Activated T-cell treated with anti-CD3 and anti-CD28 coated beads, Interleukin-2, amount 50 U/mL, for 72 hours (primary cell): ENCODE results near the gene TMEM218. TPM values are rescaled to one million over a fixed set of nuclear protein-coding genes. Genes with fewer than 3 reads are reported as not detected.
"Not testable (repeated sequence)": the region's sequence is repeated elsewhere in the genome, so short reads cannot be mapped to it uniquely, and the experiment has no call there.

Source experiments
- ATAC-seq, 2 donors: fragments of 150-1000 bp; cut with Tn5 transposase; replicated peaks in 1 of 2; 2 replicates each; pipeline ENCODE4 v1.10.0; 2021; ENCODE audit warnings: moderate library complexity in 2 of 2, mild to moderate bottlenecking in 1 of 2
- DNase-seq, 2 donors: peaks; one replicate each; pipeline ENCODE4 v3.0.0; 2021 to 2022; ENCODE audit warnings: mixed read lengths in 1 of 2
- H3K27ac Mint-ChIP-seq: one replicate; pipeline ENCODE4 v1.8.0; 2022; ENCODE audit warnings: mild to moderate bottlenecking, moderate library complexity, mixed read lengths
- H3K27me3 Mint-ChIP-seq: one replicate; pipeline ENCODE4 v1.8.0; 2022; ENCODE audit warnings: low read depth, mixed read lengths
- H3K36me3 Mint-ChIP-seq, 2 donors: one replicate each; pipeline ENCODE4 v1.8.0; 2022; ENCODE audit warnings: mixed read lengths in 2 of 2, mild to moderate bottlenecking in 1 of 2; ENCODE audit not compliant: insufficient read depth in 2 of 2
- H3K4me1 Mint-ChIP-seq: one replicate; pipeline ENCODE4 v1.8.0; 2022; ENCODE audit warnings: low read depth, mixed read lengths
- H3K4me3 Mint-ChIP-seq, 2 donors: one replicate each; pipeline ENCODE4 v1.8.0; 2022; ENCODE audit warnings: mild to moderate bottlenecking in 2 of 2, mixed read lengths in 2 of 2, moderate library complexity in 2 of 2
- H3K9me3 Mint-ChIP-seq, 2 donors: one replicate each; pipeline ENCODE4 v1.8.0; 2022; ENCODE audit warnings: mixed read lengths in 2 of 2
- total RNA-seq, 2 donors: library from RNA; stranded (reverse); gene quantifications; one replicate each; pipeline ENCODE4 v1.2.3, GENCODE V29; 2022

The TMEM218 gene
- total RNA-seq, 2 donors from 2014 or later: 14.6 to 18.4 TPM

DNA sequence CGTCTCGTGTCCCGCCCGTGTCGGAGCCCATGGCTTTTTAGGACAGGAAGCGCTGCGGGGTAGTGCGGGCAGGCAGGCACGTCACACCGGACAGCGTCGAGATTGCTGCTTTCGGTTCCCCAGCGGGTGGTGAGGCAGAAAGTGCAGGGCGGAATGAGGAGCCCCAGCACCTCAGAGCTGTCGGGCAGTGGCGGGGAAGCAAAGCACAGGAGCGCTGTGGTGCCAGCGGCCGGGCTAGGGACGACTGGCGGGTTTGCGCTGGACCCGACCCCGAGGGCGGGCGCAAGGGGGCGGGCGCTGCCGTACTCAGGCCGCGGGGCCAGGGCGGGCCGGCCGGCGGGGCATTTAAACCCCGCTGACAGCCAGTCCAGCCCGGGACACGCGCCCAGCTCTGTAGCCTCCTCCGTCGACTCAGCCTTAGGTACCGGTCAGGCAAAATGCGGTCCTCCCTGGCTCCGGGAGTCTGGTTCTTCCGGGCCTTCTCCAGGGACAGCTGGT lies 48.4 kb downstream of the TMEM218 start, which contains the start of gene SLC37A2:
SLC37A2 (plus strand) TSS at position 375 of the 498 bp plus-strand sequence; CDS start at position 438, 63 bp downstream.
- Mint-ChIP-seq H3K27me3 (peaks cover 42% of the 10 kb centered on the region), H3K4me1 (peaks cover 13% of the 10 kb centered on the region), H3K4me3 (peak within 1 kb of the TSS; percentile 83 to 85), H3K9me3 (no peaks in the 10 kb centered on the region), H3K36me3 (no peaks in the 10 kb centered on the region), H3K27ac (no peak within 1 kb of the TSS)
- ATAC-seq: peak; percentile 86 to 90
- DNase-seq: peak; percentile 60

- Mint-ChIP-seq H3K4me1 (peaks cover 13% of the 10 kb centered on the region), H3K27me3 (peaks cover 42% of the 10 kb centered on the region), H3K9me3 (no peaks in the 10 kb centered on the region), H3K4me3 (peak overlapping the region; percentile 83 to 85), H3K36me3 (no peaks in the 10 kb centered on the region), H3K27ac (no peak overlapping the region)
- ATAC-seq (peak in 1 of 2 donors; percentile 21), DNase-seq (no peak)
These were observed 49.1 kb downstream of the TMEM218 start for GRCh38 chr11:125062218-125062930.

GRCh38 chr11:125061281-125061680 lies 50.1 kb downstream of the TMEM218 start:
- H3K27me3 Mint-ChIP-seq: peaks cover 41% of the 10 kb centered on the region
- H3K9me3 Mint-ChIP-seq: no peaks in the 10 kb centered on the region
- no peak overlapping the region for H3K27ac Mint-ChIP-seq
- H3K36me3 Mint-ChIP-seq: no peaks in the 10 kb centered on the region
- H3K4me3 Mint-ChIP-seq: no peak overlapping the region
- ATAC-seq (no peak), DNase-seq (no peak)
- peaks cover 13% of the 10 kb centered on the region for H3K4me1 Mint-ChIP-seq

DNA sequence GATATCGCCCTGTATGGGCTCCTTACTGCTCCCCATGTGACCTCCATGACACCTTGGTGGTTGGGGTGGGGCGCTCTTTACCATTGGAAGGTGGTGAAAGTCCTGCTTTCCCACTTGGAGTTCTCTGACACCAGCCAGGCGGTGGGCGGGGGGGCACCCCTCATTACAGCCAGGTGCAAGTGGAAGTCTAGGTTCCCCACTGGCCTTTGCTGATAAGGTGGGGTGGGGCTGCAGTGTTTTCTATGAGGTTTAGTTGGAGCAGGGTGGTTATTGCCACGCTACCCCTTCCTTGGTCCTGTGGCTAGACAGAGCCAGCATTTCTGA lies 53.8 kb downstream of the TMEM218 start:
- Mint-ChIP-seq H3K4me3 (no peak overlapping the region), H3K9me3 (no peaks in the 10 kb centered on the region), H3K27me3 (peaks cover 18% of the 10 kb centered on the region)

DNA sequence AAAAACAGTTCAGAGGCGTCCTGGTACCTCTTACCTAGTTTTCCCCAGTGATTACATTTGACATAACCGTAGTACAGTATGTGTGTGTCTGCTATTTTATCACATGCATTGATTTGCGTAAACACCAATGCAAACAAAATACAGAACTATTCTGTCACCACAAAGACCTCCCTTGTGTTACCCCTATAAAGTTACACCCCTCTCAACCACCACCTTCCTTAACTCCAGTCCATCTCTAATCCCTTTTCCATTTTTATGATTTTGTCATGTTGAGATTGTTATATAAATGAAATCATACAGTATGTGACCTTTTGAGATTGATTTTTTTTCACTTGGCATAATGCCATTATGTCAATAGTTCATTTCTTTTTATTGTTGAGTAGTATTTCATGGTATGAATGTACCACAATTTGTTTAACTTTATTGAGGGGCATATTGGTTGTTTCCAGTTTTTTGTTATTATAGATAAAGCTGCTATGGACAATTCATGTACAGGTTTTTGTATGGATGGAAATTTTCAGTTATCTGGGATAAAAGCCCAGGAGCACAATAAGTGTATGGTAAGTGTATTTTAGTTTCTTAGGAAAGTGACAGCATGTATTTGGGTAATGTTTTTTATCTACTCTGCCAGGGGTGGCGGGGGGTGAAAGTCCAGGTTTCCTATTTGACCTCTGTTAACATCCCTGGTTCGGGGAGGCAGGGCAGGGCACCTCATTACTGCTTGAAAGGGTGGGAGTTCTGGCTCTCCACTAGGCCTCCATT lies 54.3 kb downstream of the TMEM218 start:
- no peak overlapping the region for H3K27ac Mint-ChIP-seq
- H3K4me1 Mint-ChIP-seq: peaks cover 4% of the 10 kb centered on the region
- H3K4me3 Mint-ChIP-seq: no peak overlapping the region
- ATAC-seq (no peak), DNase-seq (no peak)
- H3K9me3 Mint-ChIP-seq: no peaks in the 10 kb centered on the region
- H3K27me3 Mint-ChIP-seq: peaks cover 12% of the 10 kb centered on the region
- no peaks in the 10 kb centered on the region for H3K36me3 Mint-ChIP-seq

More for the DNA sequence above, 53.8 kb downstream of the TMEM218 start:
- Mint-ChIP-seq H3K36me3 (no peaks in the 10 kb centered on the region), H3K27ac (no peak overlapping the region), H3K4me1 (peaks cover 9% of the 10 kb centered on the region)
- ATAC-seq (no peak), DNase-seq (no peak)

DNA sequence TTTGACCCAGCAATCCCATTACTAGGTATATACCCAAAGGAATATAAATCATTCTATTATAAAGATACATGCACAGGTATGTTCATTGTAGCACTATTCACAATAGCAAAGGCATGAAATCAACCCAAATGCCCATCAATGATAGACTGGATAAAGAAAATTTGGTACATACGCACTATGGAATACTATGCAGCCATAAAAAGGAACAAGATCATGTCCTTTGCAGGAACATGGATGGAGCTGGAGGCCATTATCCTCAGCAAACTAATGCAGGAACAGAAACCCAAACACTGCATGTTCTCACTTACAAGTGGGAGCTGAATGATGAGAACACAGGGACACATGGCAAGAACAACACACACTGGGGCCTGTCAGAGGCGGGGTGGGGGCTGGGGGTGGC lies 55.3 kb downstream of the TMEM218 start:
- not testable (repeated sequence) for H3K9me3 Mint-ChIP-seq, H3K4me1 Mint-ChIP-seq, H3K4me3 Mint-ChIP-seq, H3K27me3 Mint-ChIP-seq, H3K36me3 Mint-ChIP-seq, H3K27ac Mint-ChIP-seq, ATAC-seq, DNase-seq

DNA sequence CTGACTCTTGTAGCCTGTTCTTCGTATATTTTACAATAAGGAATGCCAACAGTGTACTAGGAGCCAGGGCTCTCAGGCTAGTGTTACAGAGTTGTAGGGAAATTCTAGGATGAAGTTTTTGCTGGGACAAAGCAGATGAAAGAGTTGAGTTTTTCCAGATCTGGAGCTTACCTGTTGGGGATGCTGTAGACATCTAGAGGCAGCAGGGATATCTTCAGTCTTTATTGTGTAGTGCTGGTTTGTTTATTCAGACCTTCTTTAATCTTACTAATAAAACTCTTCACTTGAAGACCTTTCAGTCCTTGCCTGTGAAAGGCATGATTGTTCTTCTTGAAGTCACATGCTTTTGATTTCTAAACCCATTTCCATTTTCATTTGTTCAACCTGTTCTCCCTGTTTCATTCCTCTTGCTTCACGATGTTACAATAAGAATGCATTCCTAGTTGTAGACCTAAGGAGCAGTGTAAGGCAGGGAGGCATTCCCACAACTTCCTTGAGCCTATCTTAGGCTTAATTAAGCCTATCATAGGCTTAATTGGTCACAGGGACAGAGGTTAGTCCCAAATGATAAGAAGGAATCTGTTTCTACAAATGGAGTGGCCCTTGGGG lies 56.2 kb downstream of the TMEM218 start:
- Mint-ChIP-seq H3K36me3 (no peaks in the 10 kb centered on the region), H3K4me3 (no peak overlapping the region), H3K4me1 (no peaks in the 10 kb centered on the region), H3K27me3 (no peaks in the 10 kb centered on the region), H3K9me3 (no peaks in the 10 kb centered on the region), H3K27ac (no peak overlapping the region)
- DNase-seq (no peak), ATAC-seq (no peak)

- DNase-seq (no peak), ATAC-seq (peak in 1 of 2 donors; percentile 69)
- H3K4me3 Mint-ChIP-seq: no peak overlapping the region
- H3K27me3 Mint-ChIP-seq: no peaks in the 10 kb centered on the region
- H3K4me1 Mint-ChIP-seq: no peaks in the 10 kb centered on the region
- H3K9me3 Mint-ChIP-seq: no peaks in the 10 kb centered on the region
- no peak overlapping the region for H3K27ac Mint-ChIP-seq
- no peaks in the 10 kb centered on the region for H3K36me3 Mint-ChIP-seq
These were observed 58.3 kb downstream of the TMEM218 start for GRCh38 chr11:125053167-125053566.

- Mint-ChIP-seq H3K36me3 (no peaks in the 10 kb centered on the region), H3K9me3 (no peaks in the 10 kb centered on the region), H3K4me1 (no peaks in the 10 kb centered on the region), H3K27me3 (no peaks in the 10 kb centered on the region), H3K27ac (no peak overlapping the region), H3K4me3 (no peak overlapping the region)
- DNase-seq: no peak
- no peak for ATAC-seq
These were observed 59.4 kb downstream of the TMEM218 start for GRCh38 chr11:125052047-125052446.

DNA sequence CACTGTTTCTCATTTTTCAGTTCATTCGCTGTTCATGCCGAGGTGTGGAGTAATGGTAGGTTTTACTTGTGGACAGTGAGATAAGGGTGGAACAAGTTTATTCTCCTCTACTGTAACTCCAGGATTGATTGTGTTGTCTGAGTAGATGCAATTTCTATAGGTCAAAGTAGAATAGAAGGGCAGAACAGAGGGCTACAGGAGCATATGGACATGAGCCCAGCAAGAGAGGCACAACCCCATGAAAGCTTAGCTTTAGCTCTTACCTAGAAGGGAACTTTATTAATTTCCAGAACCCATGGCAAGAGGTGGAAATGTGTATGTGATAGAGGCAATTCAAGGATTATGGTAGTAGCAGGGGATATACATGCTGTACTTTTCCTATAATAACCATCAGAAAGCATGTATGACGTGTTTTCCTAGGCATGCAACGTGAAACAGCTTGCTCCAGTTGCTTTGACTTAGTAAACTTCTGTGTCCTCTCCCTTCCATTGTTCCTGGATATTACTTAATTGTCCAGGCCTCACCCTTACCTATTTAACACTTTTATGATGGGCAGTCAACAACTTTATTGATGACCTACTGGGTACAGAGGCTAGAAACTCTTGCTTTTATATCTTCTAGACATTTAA lies 62.1 kb downstream of the TMEM218 start:
- Mint-ChIP-seq H3K4me3 (no peak overlapping the region), H3K36me3 (no peaks in the 10 kb centered on the region), H3K27ac (no peak overlapping the region), H3K27me3 (no peaks in the 10 kb centered on the region), H3K9me3 (peaks cover 1 to 2% of the 10 kb centered on the region in 2 donors), H3K4me1 (no peaks in the 10 kb centered on the region)
- ATAC-seq (no peak), DNase-seq (no peak)
